PC-3 (cell line): ENCODE data around the gene ABCC8. TPM values are rescaled to one million over a fixed set of nuclear protein-coding genes. Genes with fewer than 3 reads are reported as not detected.
"Not testable (repeated sequence)": the region's sequence is repeated elsewhere in the genome, so short reads cannot be mapped to it uniquely, and the experiment has no call there.

Source experiments
- ATAC-seq: fragments of 200-7000 bp; cut with Tn5 transposase; 2 replicates; pipeline ENCODE4 v1.9.1; 2020; ENCODE audit warnings: mild to moderate bottlenecking, moderate library complexity
- BruUV-seq: library from RNA; stranded (reverse); fragments of 400-500 nt; replicated peaks from 2 replicates; lab custom pipeline; 2021; lab: Mats Ljungman, UMichigan
- CTCF ChIA-PET: fragments of 300-600 bp; sonication (Branson Sonifier 250); formaldehyde crosslinking; loops from one replicate; lab custom pipeline; 2022; ENCODE audit warnings: antibody characterized with exemption; lab: Charles Lee
- POLR2A ChIA-PET: fragments of 300-600 bp; sonication (Branson Sonifier 250); formaldehyde crosslinking; loops from one replicate; lab custom pipeline; 2022; ENCODE audit warnings: antibody characterized with exemption; ENCODE audit not compliant: unreplicated experiment; lab: Charles Lee
- DNase-seq: peaks from one replicate; pipeline ENCODE4 v3.0.0-alpha.2; 2015
- H2AFZ ChIP-seq: fragments of 300-600 bp; sonication (generic); 2 replicates; pipeline ENCODE4 v1.6.0; 2016; ENCODE audit warnings: antibody characterized with exemption, low read length
- H3F3A ChIP-seq: fragments of 300-600 bp; sonication (generic); one replicate; pipeline ENCODE4 v1.6.0; 2017; ENCODE audit warnings: antibody characterized with exemption, low read length, control low read depth, mild to moderate bottlenecking; ENCODE audit not compliant: unreplicated experiment
- H3K27ac ChIP-seq: fragments of 300-600 bp; sonication (generic); 2 replicates; pipeline ENCODE4 v1.5.1; 2016; ENCODE audit warnings: mild to moderate bottlenecking, low read length
- H3K27me3 ChIP-seq: fragments of 300-600 bp; sonication (generic); 2 replicates; pipeline ENCODE4 v1.6.1; 2016; ENCODE audit warnings: low read length, mixed read lengths
- H3K36me3 ChIP-seq: fragments of 300-600 bp; sonication (generic); 2 replicates; pipeline ENCODE4 v1.6.1; 2016; ENCODE audit warnings: low read depth, mixed run types, low read length, mixed read lengths
- H3K4me1 ChIP-seq: fragments of 300-600 bp; sonication (generic); 2 replicates; pipeline ENCODE4 v1.5.1; 2016; ENCODE audit warnings: low read length; ENCODE audit not compliant: insufficient read depth
- H3K4me2 ChIP-seq: fragments of 300-600 bp; sonication (generic); 2 replicates; pipeline ENCODE4 v1.6.0; 2016; ENCODE audit warnings: low read length
- H3K4me3 ChIP-seq: fragments of 300-600 bp; sonication (generic); 2 replicates; pipeline ENCODE4 v1.5.1; 2016; ENCODE audit warnings: mild to moderate bottlenecking, low read length, mixed read lengths
- H3K79me2 ChIP-seq: fragments of 300-600 bp; sonication (generic); 2 replicates; pipeline ENCODE4 v1.6.1; 2017; ENCODE audit warnings: low read length, mixed read lengths
- H3K9ac ChIP-seq: fragments of 300-600 bp; sonication (generic); 2 replicates; pipeline ENCODE4 v1.6.0; 2016; ENCODE audit warnings: mild to moderate bottlenecking, low read length
- H3K9me2 ChIP-seq: fragments of 300-600 bp; sonication (generic); replicated peaks from 2 replicates; pipeline ENCODE4 v1.6.1; 2016; ENCODE audit warnings: mixed run types, low read length, mixed read lengths
- H3K9me3 ChIP-seq: fragments of 300-600 bp; sonication (generic); 2 replicates; pipeline ENCODE4 v1.6.1; 2016; ENCODE audit warnings: low read length, mixed read lengths
- H4K20me1 ChIP-seq: fragments of 300-600 bp; sonication (generic); 2 replicates; pipeline ENCODE4 v1.6.1; 2016; ENCODE audit warnings: low read length, mixed read lengths
- CTCF ChIP-seq: fragments of 300-600 bp; sonication (generic); conservative IDR thresholded peaks from 2 replicates; pipeline ENCODE4 v1.5.1; 2017; ENCODE audit warnings: antibody characterized with exemption, low read depth, mild to moderate bottlenecking, low read length
- EZH2 ChIP-seq: fragments of 300-600 bp; sonication (generic); IDR thresholded peaks from one replicate; pipeline ENCODE4 v1.6.1; 2017; ENCODE audit warnings: antibody characterized with exemption, mild to moderate bottlenecking, low read length; ENCODE audit not compliant: unreplicated experiment
- EZH2phosphoT487 ChIP-seq: fragments of 300-600 bp; sonication (generic); IDR thresholded peaks from 2 replicates; pipeline ENCODE4 v1.6.1; 2018; ENCODE audit warnings: mild to moderate bottlenecking, antibody characterized with exemption, low read length, borderline replicate concordance
- intact Hi-C: fragments of 100-400 bp; cut with micrococcal nuclease; formaldehyde crosslinking; loops from 2 replicates; pipeline ENCODE4 v1.9.0; 2023
- total RNA-seq: library from RNA; depleted of rRNA; stranded (reverse); fragments of >200 nt; gene quantifications from 2 replicates; pipeline ENCODE4 v1.2.3, GENCODE V29; 2014

Gene ABCC8
- total RNA-seq, 1 experiment from 2014 or later: not detected

GRCh38 chr11:17428925-17429324, 47.7 kb downstream of the ABCC8 start:
- CTCF ChIA-PET: no interaction called here
- H3K36me3 ChIP-seq: no peaks in the 10 kb centered on the region

GRCh38 chr11:17428261-17428660, 48.4 kb downstream of the ABCC8 start:
- Histone ChIP-seq H3K4me3 (no peak overlapping the region), H3K4me1 (no peaks in the 10 kb centered on the region), H3F3A (no peaks in the 10 kb centered on the region), H3K27ac (no peak overlapping the region), H3K9me2 (no peaks in the 10 kb centered on the region), H3K9ac (no peak overlapping the region), H3K27me3 (peaks cover 11% of the 10 kb centered on the region), H2AFZ (no peak overlapping the region), H3K36me3 (no peaks in the 10 kb centered on the region), H3K79me2 (no peaks in the 10 kb centered on the region), H4K20me1 (no peaks in the 10 kb centered on the region), H3K4me2 (no peak overlapping the region), H3K9me3 (no peaks in the 10 kb centered on the region)
- ATAC-seq: no peak
- no peak for TF ChIP-seq EZH2
- no peak for TF ChIP-seq EZH2phosphoT487
- no peak for TF ChIP-seq CTCF
- POLR2A ChIA-PET: no interaction called here
- intact Hi-C loops: no loop called here
- CTCF ChIA-PET: no interaction called here
- DNase-seq: no peak
- no TSS peak for BruUV-seq

More at GRCh38 chr11:17428925-17429324, 47.7 kb downstream of the ABCC8 start:
- POLR2A ChIA-PET: no interaction called here
- H4K20me1 ChIP-seq: no peaks in the 10 kb centered on the region
- H3K4me3 ChIP-seq: no peak overlapping the region
- intact Hi-C loops: no loop called here
- no peaks in the 10 kb centered on the region for H3K4me1 ChIP-seq
- no peaks in the 10 kb centered on the region for H3K79me2 ChIP-seq
- TF ChIP-seq EZH2phosphoT487: no peak
- no peak for TF ChIP-seq CTCF
- no peak for TF ChIP-seq EZH2
- DNase-seq (no peak), ATAC-seq (no peak)
- H3F3A ChIP-seq: no peaks in the 10 kb centered on the region
- H2AFZ ChIP-seq: no peak overlapping the region
- BruUV-seq: no TSS peak
- peaks cover 12% of the 10 kb centered on the region for H3K27me3 ChIP-seq
- no peaks in the 10 kb centered on the region for H3K9me2 ChIP-seq
- H3K27ac ChIP-seq: no peak overlapping the region
- H3K9ac ChIP-seq: no peak overlapping the region
- H3K4me2 ChIP-seq: no peak overlapping the region
- H3K9me3 ChIP-seq: no peaks in the 10 kb centered on the region

GRCh38 chr11:17426233-17426632, 50.4 kb downstream of the ABCC8 start:
- POLR2A ChIA-PET, H3K27ac ChIP-seq, H3K9me3 ChIP-seq, H3K9ac ChIP-seq, H3F3A ChIP-seq, H3K36me3 ChIP-seq, H3K9me2 ChIP-seq, BruUV-seq, H4K20me1 ChIP-seq, H3K4me2 ChIP-seq, H3K79me2 ChIP-seq, H3K4me1 ChIP-seq, intact Hi-C loops, H2AFZ ChIP-seq, H3K27me3 ChIP-seq, CTCF ChIA-PET, ATAC-seq, H3K4me3 ChIP-seq, DNase-seq: not testable (repeated sequence)
